Activated naive CD4-positive, alpha-beta T cell treated with anti-CD3 and anti-CD28 coated beads, Interleukin-2, amount 50 U/mL, for 72 hours (primary cell): ENCODE results near the gene SVIL. TPM values are rescaled to one million over a fixed set of nuclear protein-coding genes. Genes with fewer than 3 reads are reported as not detected.
"Not testable (repeated sequence)": the region's sequence is repeated elsewhere in the genome, so short reads cannot be mapped to it uniquely, and the experiment has no call there.

ENCODE experiments used
- ATAC-seq, 2 donors: fragments of 150-1000 bp; cut with Tn5 transposase; 2 replicates each; pipeline ENCODE4 v1.10.0; 2021; ENCODE audit warnings: mild to moderate bottlenecking in 2 of 2, moderate library complexity in 2 of 2
- DNase-seq, 2 donors: peaks; one replicate each; pipeline ENCODE4 v3.0.0; 2021 to 2022; ENCODE audit warnings: low spot score in 2 of 2
- H3K27ac Mint-ChIP-seq, 2 donors: one replicate each; pipeline ENCODE4 v1.8.0; 2022; ENCODE audit warnings: mild to moderate bottlenecking in 2 of 2, mixed read lengths in 2 of 2
- H3K36me3 Mint-ChIP-seq, 2 donors: one replicate each; pipeline ENCODE4 v1.8.0; 2022; ENCODE audit warnings: mixed read lengths in 2 of 2
- H3K9me3 Mint-ChIP-seq, 2 donors: one replicate each; pipeline ENCODE4 v1.8.0; 2022; ENCODE audit warnings: mixed read lengths in 2 of 2
- total RNA-seq, 2 donors: library from RNA; stranded (reverse); gene quantifications; one replicate each; pipeline ENCODE4 v1.2.3, GENCODE V29; 2022

Gene SVIL
- total RNA-seq, 2 donors from 2014 or later: 7.4 to 12.4 TPM

DNA sequence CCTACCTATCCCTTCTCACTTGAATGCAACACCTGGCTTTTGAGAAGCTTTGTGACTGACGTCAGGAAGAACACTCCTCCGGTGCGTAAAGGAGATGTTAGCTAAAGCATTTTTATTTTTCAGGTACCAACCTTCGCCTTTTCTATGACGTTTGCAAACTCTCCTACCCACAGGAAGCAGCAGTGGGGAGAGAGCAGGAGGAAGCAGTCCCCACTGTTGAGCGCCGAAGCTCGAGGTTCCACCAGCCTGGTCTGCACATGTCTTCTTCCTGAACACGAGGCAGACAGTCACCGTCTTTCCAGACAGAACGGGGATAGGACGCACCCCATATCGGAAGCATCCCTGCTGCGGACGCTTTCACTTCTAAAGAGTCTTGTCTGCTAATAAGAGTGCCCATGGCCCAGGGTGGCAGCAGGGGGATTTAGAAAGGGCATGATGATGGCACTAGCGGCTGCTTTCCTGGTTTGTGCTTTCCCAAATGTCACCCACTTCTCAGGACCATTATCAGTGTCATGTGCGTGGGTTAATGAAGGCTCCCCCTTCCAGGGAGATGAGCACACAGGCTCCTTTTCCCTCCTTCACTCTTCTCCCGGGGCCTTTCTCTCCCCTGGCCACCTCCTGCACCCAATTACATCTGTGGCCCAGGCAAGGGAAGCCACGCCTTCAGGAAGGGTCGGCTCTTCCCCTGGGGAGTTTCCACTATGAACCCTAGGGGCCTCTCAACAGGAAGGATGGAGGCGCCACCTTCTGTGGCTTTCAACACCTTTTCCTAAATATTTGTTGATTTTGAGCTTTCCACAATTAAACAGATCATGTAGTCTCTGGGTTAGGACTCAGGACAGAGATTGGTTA, 147.5 kb downstream of the SVIL start:
- not testable (repeated sequence) for DNase-seq, H3K9me3 Mint-ChIP-seq, ATAC-seq
- Mint-ChIP-seq H3K36me3 (peaks cover 19 to 28% of the 10 kb centered on the region in 2 donors), H3K27ac (peak overlapping the region; percentile 37 to 63)

DNA sequence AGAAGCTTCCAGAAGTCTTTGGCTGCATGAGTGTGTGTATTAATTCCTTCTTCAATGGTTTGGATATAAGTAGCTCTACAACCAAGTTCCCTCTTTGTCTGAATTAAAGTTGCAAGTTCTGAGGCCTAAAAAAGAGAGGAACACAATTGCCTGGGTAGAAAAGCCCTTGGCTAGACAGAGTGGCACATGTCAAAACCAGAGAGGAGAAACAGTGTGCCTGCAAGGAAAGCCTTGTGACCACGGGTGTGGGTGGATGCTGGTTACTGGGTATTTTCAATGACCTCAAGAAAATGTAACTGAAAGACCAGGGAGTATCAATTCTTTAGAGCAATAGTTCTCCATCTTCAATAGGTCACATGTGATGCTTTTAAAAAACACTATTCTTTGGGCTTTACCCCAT, 148.3 kb downstream of the SVIL start:
- DNase-seq (peak in 1 of 2 donors; percentile 37), ATAC-seq (peak; percentile 41 to 44)
- peaks cover 19 to 28% of the 10 kb centered on the region in 2 donors for H3K36me3 Mint-ChIP-seq
- peak overlapping the region in 1 of 2 donors; percentile 63 for H3K27ac Mint-ChIP-seq
- no peaks in the 10 kb centered on the region for H3K9me3 Mint-ChIP-seq

DNA sequence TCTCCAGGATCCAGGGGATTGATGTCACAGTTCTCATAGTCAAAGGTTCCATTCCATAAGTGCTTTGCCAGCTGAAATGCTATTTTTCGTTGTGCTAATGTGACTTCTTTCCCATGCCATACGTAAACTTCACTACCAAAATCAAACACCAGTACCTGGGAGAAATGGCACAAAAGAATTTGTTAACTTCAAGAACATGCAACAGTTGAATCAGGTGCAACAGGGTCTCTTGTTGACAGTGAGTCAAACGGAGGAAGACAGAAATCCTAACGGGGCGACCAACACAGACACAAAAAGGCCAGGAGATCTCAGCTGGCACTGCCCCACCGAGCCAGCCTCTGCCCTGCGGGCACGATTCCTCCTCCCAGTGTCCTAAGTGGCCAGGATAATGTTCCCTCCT, 150.1 kb downstream of the SVIL start:
- H3K27ac Mint-ChIP-seq, H3K9me3 Mint-ChIP-seq, ATAC-seq, DNase-seq: not testable (repeated sequence)
- peaks cover 20 to 28% of the 10 kb centered on the region in 2 donors for H3K36me3 Mint-ChIP-seq

DNA sequence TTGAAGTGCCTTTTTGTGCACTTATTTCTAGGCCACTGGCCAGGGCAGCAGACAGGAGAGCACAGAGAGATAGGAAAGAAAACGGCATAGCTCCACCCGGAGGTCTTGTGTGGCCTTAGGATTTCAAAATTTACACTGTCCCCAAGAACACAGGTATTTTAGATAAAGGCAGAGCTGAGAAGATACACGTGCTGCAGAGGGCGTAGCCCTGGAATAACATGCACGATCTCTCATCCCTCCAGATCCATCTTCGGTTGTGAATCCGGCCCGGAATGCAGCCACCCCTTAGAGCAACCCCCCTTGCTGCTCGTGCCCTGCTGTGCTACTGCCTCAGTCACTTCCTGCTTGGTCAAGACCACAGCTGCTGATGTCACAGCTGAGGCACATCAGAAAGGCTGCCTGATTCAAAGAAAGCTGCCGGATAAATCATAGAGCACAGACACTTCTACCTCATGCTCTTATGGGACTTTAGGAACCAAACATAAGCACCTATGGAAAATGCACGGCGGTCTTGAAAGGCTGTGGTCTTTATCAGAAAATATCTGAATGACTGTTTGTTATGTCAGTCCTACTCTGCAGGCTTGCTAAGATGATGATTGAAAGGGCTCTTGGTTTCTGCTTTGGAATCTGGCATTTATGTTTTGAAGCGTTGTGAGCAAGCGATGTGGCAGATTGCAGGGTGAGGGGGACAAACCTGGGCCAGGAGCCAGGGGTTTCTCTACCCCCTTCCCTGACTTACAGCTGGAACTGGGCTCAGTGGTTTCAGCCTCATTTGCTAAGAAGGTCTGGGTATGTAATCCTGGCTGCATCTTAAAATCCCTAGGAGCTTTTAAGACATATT, 152.0 kb downstream of the SVIL start:
- H3K9me3 Mint-ChIP-seq: no peaks in the 10 kb centered on the region
- peaks cover 6 to 18% of the 10 kb centered on the region in 2 donors for H3K36me3 Mint-ChIP-seq
- H3K27ac Mint-ChIP-seq: peak overlapping the region; percentile 32 to 79
- DNase-seq: peak in 1 of 2 donors; percentile 28
- peak; percentile 81 to 90 for ATAC-seq

DNA sequence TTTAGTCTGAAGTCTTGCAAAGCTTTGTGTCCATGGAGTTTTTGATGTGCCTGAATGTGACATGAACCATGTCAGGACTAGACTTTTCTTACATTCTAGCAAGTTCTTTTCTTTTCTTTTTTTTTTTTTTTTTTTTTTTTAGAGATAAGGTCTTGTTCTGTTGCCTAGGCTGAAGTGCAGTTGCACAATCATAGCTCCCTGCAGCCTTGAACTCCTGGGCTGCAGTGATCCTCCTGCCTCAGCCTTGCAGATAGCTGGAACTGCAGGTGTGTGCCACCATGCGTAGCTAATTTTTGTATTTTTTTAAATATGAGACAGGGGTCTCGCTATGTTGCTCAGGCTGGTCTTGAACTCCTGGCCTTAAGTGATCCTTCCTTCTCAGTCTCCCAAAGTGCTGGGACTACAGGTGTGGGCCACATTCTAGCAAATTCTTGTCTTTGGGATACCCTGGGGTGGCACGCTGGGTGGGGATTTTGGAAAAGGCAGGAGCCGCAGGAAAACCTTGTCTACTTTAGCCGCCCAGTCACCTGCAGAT, 152.8 kb downstream of the SVIL start:
- no peaks in the 10 kb centered on the region for H3K9me3 Mint-ChIP-seq
- ATAC-seq (no peak), DNase-seq (no peak)
- H3K27ac Mint-ChIP-seq: peak overlapping the region in 1 of 2 donors; percentile 32
- peaks cover 5 to 12% of the 10 kb centered on the region in 2 donors for H3K36me3 Mint-ChIP-seq

DNA sequence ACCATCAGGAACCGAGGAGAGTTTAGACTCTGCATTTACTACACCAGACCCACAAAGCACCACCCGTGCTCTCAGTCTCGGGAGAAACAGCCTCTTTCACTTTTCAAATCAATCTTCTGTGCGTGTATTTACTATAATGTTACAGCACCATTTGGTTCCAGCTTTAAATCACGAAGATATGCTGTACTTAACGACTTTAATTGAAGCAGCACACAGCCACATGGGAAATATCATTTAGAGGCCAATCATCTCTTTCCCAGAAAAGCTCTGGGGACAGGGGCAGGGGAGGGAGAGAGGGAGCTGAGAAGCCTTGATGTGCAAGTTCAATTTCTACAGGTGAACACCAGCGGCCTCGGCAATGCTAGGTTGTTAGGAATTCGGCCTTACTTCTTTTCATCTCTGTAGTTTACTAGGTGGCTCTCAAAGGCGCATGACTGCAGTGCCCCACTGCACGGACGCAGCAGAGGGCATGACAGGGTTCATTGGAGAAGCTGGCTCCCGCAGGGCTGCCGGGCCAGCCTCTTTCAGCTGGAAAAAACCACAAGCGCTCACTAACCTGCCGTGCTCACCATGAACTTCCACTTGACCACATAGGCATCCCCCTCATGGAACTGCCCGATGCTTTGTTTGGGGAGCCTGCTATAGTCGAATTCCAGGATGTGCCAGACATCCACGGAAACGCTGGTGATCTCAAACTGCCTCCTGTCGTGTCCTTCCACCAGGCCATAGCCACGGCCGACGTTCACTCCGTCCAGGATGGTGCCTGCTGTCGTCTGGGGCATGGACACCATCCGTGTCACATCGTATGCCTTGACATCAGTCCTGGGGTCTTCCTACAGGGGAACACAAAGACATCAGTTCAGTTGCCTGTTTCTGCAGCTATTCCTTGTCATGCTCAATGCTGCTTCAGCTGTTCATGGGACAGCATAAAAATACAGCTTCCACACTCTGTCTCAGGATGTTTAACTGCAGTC, 154.5 kb downstream of the SVIL start:
- no peak for ATAC-seq
- H3K36me3 Mint-ChIP-seq: peaks cover 0 to 5% of the 10 kb centered on the region in 2 donors
- H3K9me3 Mint-ChIP-seq: no peaks in the 10 kb centered on the region

DNA sequence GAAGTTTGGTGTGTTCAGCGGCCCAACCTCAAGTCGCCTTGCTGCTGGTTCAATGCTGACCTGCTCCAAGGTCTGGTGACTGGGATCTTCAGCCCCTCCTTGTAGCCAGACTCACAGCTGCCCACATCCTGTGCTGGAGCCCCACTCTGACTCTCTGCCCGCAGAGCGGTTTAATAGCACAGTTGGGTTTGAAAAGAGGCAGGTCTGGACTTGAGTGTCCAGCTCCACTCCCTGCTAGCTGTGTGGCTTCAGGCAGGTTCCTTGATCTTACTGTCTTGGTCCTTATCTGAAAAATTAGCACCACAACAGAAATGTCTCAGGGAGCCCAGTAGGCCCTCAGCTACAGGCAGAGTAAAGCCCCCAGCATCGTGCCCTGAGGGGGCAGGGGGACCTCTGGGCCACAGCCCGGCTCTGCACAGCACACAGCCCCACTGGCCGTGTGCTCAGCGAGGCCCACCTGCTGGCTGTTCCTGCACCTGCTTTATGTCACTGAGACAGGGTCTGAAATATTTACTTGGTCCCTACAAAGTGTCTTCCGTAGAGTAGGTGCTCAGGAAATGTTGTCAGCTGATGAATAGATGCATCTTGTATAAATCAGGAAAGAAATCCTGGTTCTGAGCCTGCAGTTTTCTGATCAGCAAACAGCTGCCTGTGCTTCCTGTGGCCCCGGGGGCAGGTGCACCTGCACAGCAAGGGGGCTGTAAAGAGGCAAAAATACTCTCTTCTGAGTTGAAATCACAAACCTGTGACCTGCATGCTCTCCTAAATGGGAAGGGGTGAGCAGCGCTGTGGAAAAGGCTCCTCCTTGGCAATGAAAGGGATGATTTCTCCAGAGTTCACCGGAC, 155.5 kb downstream of the SVIL start:
- Mint-ChIP-seq H3K27ac (no peak overlapping the region), H3K9me3 (no peaks in the 10 kb centered on the region), H3K36me3 (peaks cover 0 to 5% of the 10 kb centered on the region in 2 donors)
- ATAC-seq: no peak
- DNase-seq: no peak

More for the DNA sequence above, 154.5 kb downstream of the SVIL start:
- H3K27ac Mint-ChIP-seq: no peak overlapping the region
- no peak for DNase-seq

DNA sequence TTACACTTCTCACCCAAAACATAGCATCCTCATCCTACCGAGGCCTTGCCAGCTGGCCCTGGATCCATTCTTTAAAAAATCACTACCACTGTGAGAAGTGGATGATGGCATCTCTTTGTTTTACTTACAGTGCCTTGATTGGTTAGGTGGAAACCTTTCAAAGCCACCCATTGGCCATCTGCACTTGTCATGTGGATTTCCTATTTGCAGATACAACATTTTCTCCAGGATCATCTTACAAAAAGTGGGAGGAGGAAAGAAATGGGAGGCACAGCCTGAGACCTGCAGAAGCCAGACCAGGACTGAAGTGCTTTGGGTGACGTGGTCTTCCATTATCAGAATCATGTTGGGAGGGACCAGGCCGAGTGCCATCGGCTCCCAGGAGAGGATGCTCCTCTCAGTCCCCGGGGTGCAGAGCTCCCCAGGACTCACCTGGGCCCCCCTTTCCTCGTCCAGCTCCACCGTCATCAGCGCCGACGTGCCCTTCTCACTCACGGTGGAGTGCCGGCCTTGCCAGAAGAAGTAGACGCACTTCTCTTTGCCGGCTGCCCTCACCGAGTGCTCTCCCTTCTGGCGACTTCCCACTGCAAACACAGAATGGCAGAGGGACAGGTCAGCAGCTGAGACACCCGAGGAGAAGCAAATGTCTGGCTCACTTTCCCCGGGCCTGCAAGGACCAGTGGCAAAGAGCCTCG, 161.2 kb downstream of the SVIL start:
- peaks cover 6 to 25% of the 10 kb centered on the region in 2 donors for H3K36me3 Mint-ChIP-seq
- H3K9me3 Mint-ChIP-seq: no peaks in the 10 kb centered on the region
- ATAC-seq: no peak
- peak overlapping the region in 1 of 2 donors; percentile 29 for H3K27ac Mint-ChIP-seq
- no peak for DNase-seq

DNA sequence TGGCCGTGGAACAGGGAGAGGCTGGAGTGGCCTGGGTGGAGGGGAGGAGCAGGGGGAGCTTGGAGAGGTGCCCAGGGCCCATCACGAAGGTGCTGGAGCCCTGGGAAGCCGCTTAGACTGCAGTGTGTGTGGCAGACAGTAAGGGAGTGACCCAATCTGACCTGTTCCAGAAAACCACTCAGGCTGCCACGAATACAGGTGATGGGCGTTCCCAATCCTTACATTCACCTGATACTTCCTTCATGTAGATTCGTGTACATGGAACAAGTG, 161.7 kb downstream of the SVIL start:
- H3K36me3 Mint-ChIP-seq: peaks cover 6 to 25% of the 10 kb centered on the region in 2 donors

DNA sequence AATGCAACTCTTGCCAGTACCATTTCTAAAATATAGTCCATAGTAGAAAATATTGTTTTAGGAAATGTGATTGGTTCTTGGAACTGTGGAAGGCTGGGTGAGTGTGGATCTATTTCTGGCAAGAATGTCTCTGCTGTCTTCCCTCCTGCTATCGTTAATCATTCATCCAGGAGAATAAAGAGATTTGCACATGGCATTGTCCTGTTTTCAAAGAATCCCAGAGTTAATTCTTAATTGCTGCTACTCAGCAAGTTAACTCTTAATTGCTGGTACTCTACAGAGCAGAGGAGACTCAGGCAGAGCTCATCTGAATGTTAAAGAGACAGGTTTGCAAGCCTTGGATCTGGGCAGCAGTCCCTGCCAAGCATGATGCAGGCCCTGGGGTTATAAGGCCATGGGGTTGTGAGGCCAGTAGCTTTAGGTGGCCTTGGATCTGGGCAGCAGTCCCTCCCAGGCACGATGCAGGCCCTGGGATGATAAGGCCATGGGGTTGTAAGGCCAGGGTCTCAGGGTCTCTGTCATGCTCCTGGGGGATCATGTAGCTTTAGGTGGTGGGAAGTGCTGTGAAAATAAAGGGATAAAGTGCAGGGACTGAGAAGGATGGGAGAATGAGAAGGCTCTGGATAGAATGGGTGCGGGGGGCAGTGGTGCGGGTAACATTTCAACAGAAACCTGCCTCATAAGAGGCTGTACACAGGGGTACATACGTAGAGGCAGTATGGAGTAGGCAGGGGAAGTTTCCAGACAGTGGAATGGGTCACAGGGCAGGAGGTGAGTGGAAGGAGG, 162.3 kb downstream of the SVIL start:
- ATAC-seq: no peak
- Mint-ChIP-seq H3K9me3 (no peaks in the 10 kb centered on the region), H3K36me3 (peaks cover 6 to 25% of the 10 kb centered on the region in 2 donors), H3K27ac (peak overlapping the region; percentile 75 to 79)
- no peak for DNase-seq

More for the DNA sequence above, 161.7 kb downstream of the SVIL start:
- DNase-seq (no peak), ATAC-seq (no peak)
- Mint-ChIP-seq H3K9me3 (no peaks in the 10 kb centered on the region), H3K27ac (peak overlapping the region; percentile 75 to 79)

DNA sequence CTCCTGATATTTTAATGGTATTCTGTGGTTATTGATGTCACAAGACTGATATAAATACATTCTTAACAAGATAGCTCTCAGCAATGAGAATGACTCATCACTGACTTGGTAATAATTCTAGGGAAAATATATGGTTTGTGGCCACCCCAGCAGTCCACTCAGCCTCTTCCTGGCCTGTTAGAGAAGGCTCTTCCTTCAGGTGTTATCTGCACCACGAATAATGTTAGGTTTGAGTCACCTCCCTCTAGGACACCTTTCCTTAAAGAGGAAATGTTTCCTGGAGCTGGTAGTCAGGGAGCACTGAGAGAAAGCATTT, 163.3 kb downstream of the SVIL start:
- DNase-seq (no peak), ATAC-seq (peak; percentile 44 to 84)
- no peaks in the 10 kb centered on the region for H3K9me3 Mint-ChIP-seq
- H3K36me3 Mint-ChIP-seq: peaks cover 6 to 25% of the 10 kb centered on the region in 2 donors
- H3K27ac Mint-ChIP-seq: peak overlapping the region; percentile 6 to 15

DNA sequence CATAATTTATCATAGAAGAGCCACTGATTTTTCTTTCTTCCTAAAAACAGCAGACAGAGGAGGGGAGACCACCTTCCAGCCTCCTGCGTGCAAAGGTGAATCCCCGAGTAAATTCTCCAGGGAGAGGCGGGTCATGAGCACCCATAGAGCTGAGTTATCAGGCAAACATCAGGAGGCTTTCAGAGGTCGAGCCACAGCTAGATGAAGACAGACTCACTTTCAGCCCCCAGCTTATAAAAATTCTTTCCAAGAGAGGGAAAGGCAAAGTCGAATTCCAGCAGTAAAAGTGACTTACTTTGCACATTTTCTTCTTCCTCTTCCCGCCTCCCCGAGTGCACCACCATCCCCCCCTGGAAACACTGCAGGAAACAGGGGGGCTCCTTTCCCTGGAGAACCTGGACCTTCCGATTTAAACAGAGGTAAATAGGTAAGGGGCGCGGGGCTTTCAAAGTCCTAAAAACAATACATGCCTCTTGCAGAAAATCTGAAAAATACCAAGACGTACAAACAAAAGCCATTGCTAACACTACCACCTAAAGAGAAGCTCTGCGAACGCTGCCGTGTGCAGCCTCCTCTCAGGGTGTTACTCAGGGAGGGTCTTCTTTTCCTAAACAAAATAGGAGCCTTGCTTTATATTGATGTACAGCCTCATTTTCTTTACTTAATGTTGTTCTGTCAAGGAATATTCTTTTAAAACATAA, 163.8 kb downstream of the SVIL start:
- H3K36me3 Mint-ChIP-seq: peaks cover 6 to 25% of the 10 kb centered on the region in 2 donors
- ATAC-seq (peak in 1 of 2 donors; percentile 5), DNase-seq (no peak)
- H3K9me3 Mint-ChIP-seq: no peaks in the 10 kb centered on the region
- H3K27ac Mint-ChIP-seq: no peak overlapping the region

DNA sequence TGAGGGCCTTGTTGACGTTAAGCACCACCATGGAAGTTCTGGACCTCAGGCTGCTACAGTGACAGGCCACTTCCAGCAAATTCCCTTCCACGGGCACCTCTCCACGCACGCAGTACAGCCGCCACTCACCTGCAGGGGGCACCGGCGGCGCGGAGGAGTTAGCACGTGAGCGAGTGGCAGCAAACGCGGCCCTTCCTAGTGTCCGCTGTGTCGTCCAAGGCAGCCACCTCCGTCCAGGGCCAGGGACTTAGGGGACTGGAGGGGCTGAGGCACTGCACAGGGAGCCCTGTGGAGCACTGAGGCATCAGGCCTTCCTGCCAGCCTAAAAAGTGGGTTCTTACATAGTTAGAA, 164.4 kb downstream of the SVIL start:
- H3K36me3 Mint-ChIP-seq: peaks cover 8 to 28% of the 10 kb centered on the region in 2 donors
- DNase-seq: peak in 1 of 2 donors; percentile 48
- peak overlapping the region in 1 of 2 donors; percentile 47 for H3K27ac Mint-ChIP-seq
- ATAC-seq: peak in 1 of 2 donors; percentile 35
- H3K9me3 Mint-ChIP-seq: no peaks in the 10 kb centered on the region
